CD4-positive, alpha-beta T cell (primary cell): ENCODE results near the gene CCDC182. TPM values are rescaled to one million over a fixed set of nuclear protein-coding genes. Genes with fewer than 3 reads are reported as not detected.

Experiments
- ATAC-seq: fragments of 200-7000 bp; cut with Tn5 transposase; one replicate; pipeline ENCODE4 v1.10.0; 2022; ENCODE audit warnings: mild to moderate bottlenecking; ENCODE audit not compliant: poor library complexity
- CTCF ChIA-PET: fragments of 350-600 bp; sonication (Branson Sonifier 250); formaldehyde crosslinking; loops from one replicate; lab custom pipeline; 2021; ENCODE audit warnings: antibody characterized with exemption, inconsistent platforms; lab: Charles Lee
- POLR2A ChIA-PET: fragments of 350-600 bp; sonication (Branson Sonifier 250); formaldehyde crosslinking; loops from one replicate; lab custom pipeline; 2021; ENCODE audit warnings: antibody characterized with exemption, inconsistent platforms; lab: Charles Lee
- DNase-seq, 14 experiments: peaks; one replicate each; pipeline ENCODE4 v3.0.0-alpha.2; 2013 to 2020; ENCODE audit warnings: mixed read lengths in 2 of 14
- H3K27ac ChIP-seq, 2 donors: one replicate each; pipeline versions ENCODE4 v1.5.1 to v1.7.0; 2013; ENCODE audit warnings: low read length in 2 of 2, low read depth in 1 of 2, mild to moderate bottlenecking in 1 of 2
- H3K27me3 ChIP-seq, 2 experiments: 1 replicate in 1 of 2; 2 replicates in 1 of 2; pipeline versions ENCODE4 v1.6.1 to v1.7.0; 2013; ENCODE audit warnings: low read length in 2 of 2, control low read depth in 1 of 2, mild to moderate bottlenecking in 1 of 2, moderate library complexity in 1 of 2; ENCODE audit not compliant: insufficient read depth in 2 of 2, control insufficient read depth in 1 of 2
- H3K36me3 ChIP-seq: one replicate; pipeline ENCODE4 v1.6.1; 2013; ENCODE audit warnings: low read length, control low read depth; ENCODE audit not compliant: insufficient read depth
- H3K4me1 ChIP-seq: one replicate; pipeline ENCODE4 v1.6.1; 2013; ENCODE audit warnings: low read length, control low read depth; ENCODE audit not compliant: insufficient read depth
- H3K4me3 ChIP-seq: one replicate; pipeline ENCODE4 v1.5.1; 2013; ENCODE audit warnings: mild to moderate bottlenecking, low read length, moderate library complexity
- H3K9me3 ChIP-seq, 2 experiments: 1 replicate in 1 of 2; 2 replicates in 1 of 2; pipeline versions ENCODE4 v1.6.1 to v1.7.0; 2013; ENCODE audit warnings: low read length in 2 of 2, mild to moderate bottlenecking in 2 of 2, control low read depth in 1 of 2, moderate library complexity in 1 of 2; ENCODE audit not compliant: control insufficient read depth in 1 of 2, insufficient read depth in 1 of 2
- H3K27ac Mint-ChIP-seq: one replicate; pipeline ENCODE4 v1.8.0; 2020; ENCODE audit warnings: mixed read lengths
- H3K27me3 Mint-ChIP-seq: one replicate; pipeline ENCODE4 v1.8.0; 2021; ENCODE audit warnings: mixed read lengths
- H3K36me3 Mint-ChIP-seq: one replicate; pipeline ENCODE4 v1.8.0; 2021; ENCODE audit warnings: low read depth, mixed read lengths
- H3K4me1 Mint-ChIP-seq: one replicate; pipeline ENCODE4 v1.8.0; 2021; ENCODE audit warnings: low read depth, mixed read lengths
- H3K4me3 Mint-ChIP-seq: one replicate; pipeline ENCODE4 v1.8.0; 2020; ENCODE audit warnings: mild to moderate bottlenecking, mixed read lengths
- H3K9me3 Mint-ChIP-seq: one replicate; pipeline ENCODE4 v1.8.0; 2020; ENCODE audit warnings: mixed read lengths
- intact Hi-C, 2 experiments: fragments of 100-400 bp; cut with DNase I in 1 of 2; cut with micrococcal nuclease in 1 of 2; formaldehyde crosslinking; loops; one replicate each; pipeline versions ENCODE4 v1.15.1 to v1.9.0; 2023 to 2025; cut with DNase I, micrococcal nuclease
- total RNA-seq, 174 experiments: library from RNA in 2 of 174; stranded (reverse) in 2 of 174; gene quantifications; one replicate each; pipeline ENCODE4 v1.2.3 and lab custom pipeline; 2021 to 2026
- TF ChIP-seq, protein P1 (sequence below): fragments of 200-600 bp; IDR thresholded peaks from one replicate; pipeline ENCODE4 v1.8.0; 2022; ENCODE audit warnings: antibody characterized with exemption, mild to moderate bottlenecking

Gene CCDC182
- total RNA-seq, 2 experiments from 2014 or later: not detected

DNA sequence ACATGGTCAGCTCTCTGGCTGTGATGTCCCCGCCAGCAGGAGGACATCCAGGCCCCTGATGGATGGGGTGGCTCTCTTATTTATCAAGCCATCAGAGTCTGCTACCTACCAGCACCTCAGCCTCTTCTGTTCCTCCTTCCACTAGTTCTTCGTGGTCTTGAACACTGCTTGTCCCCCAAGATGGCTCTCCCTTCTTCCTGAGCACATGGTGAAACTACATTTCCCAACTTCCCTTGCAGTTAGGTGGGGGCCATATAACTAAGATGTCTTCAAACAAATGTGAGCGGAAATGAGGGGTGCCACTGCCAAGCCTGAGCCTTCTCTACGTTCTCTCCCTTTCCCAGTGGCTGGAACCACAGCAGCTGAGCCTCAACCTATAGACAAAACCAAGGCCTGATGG is 29.8 kb upstream of the CCDC182 start:
- H3K27ac ChIP-seq: no peak overlapping the region
- intact Hi-C loops: no loop called here
- no peaks in the 10 kb centered on the region for H3K36me3 Mint-ChIP-seq
- peaks cover 75% of the 10 kb centered on the region for H3K27me3 Mint-ChIP-seq
- CTCF ChIA-PET: no interaction called here
- DNase-seq (no peak), ATAC-seq (no peak)
- H3K4me3 Mint-ChIP-seq: no peak overlapping the region
- H3K9me3 Mint-ChIP-seq: no peaks in the 10 kb centered on the region
- H3K27ac Mint-ChIP-seq: no peak overlapping the region
- H3K4me1 ChIP-seq: no peaks in the 10 kb centered on the region
- H3K4me1 Mint-ChIP-seq: no peaks in the 10 kb centered on the region
- TF ChIP-seq, protein P1, sequence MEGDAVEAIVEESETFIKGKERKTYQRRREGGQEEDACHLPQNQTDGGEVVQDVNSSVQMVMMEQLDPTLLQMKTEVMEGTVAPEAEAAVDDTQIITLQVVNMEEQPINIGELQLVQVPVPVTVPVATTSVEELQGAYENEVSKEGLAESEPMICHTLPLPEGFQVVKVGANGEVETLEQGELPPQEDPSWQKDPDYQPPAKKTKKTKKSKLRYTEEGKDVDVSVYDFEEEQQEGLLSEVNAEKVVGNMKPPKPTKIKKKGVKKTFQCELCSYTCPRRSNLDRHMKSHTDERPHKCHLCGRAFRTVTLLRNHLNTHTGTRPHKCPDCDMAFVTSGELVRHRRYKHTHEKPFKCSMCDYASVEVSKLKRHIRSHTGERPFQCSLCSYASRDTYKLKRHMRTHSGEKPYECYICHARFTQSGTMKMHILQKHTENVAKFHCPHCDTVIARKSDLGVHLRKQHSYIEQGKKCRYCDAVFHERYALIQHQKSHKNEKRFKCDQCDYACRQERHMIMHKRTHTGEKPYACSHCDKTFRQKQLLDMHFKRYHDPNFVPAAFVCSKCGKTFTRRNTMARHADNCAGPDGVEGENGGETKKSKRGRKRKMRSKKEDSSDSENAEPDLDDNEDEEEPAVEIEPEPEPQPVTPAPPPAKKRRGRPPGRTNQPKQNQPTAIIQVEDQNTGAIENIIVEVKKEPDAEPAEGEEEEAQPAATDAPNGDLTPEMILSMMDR: no peak
- POLR2A ChIA-PET: no interaction called here
- no peaks in the 10 kb centered on the region for H3K9me3 ChIP-seq
- peaks cover 6 to 11% of the 10 kb centered on the region in 2 experiments for H3K27me3 ChIP-seq
- no peaks in the 10 kb centered on the region for H3K36me3 ChIP-seq
- no peak overlapping the region for H3K4me3 ChIP-seq

DNA sequence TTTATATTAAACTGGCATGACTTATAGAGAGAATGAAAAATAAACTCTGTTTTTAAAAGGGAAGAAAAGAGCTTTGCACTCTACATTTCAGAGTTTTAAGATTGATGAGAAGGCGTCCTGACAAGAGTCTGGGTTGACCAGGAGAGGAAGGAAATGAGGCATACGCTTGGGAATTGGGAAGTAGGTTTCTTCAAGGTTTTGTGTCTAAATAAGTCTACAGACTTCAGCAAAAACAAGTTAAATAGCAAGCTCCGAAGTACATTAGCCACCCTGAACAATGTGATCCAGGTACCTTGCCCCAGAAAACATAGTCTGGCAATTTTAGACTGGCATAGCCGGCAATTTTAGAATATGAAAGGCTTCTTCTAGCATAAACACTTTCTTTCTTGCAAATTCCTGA is 28.5 kb upstream of the CCDC182 start:
- Mint-ChIP-seq H3K9me3 (no peaks in the 10 kb centered on the region), H3K27me3 (peaks cover 84% of the 10 kb centered on the region), H3K4me1 (no peaks in the 10 kb centered on the region), H3K36me3 (no peaks in the 10 kb centered on the region), H3K4me3 (no peak overlapping the region), H3K27ac (no peak overlapping the region)
- intact Hi-C loops: no loop called here
- TF ChIP-seq, protein P1: no peak
- DNase-seq (no peak), ATAC-seq (no peak)
- CTCF ChIA-PET: no interaction called here
- Histone ChIP-seq H3K27me3 (peaks cover 6 to 11% of the 10 kb centered on the region in 2 experiments), H3K9me3 (no peaks in the 10 kb centered on the region), H3K27ac (no peak overlapping the region), H3K4me1 (no peaks in the 10 kb centered on the region), H3K36me3 (no peaks in the 10 kb centered on the region), H3K4me3 (no peak overlapping the region)
- POLR2A ChIA-PET: interaction anchor here (0.9 kb wide), 1 partner anchor 10 kb away, joined by 4 read pairs; no protein-coding TSS in a partner anchor

DNA sequence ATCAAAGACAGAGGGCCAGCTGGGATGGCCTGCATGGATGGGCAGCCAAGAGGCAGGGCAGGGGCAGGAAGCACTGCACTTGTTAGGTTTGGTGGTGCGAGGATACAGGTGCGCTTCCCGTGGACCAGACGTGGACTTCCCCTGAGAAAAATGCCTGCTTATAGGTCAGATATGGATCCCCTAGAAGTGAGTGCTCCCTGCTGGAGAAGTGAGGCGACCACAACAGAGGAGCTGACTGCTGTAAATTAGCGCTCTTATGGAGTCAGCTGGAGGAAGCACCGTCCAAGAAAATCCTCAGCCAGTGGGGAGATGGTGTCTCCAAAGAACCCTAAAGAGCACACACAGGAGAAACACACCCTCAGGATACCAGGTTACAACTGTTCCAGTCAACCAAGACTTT is 27.7 kb upstream of the CCDC182 start:
- no peaks in the 10 kb centered on the region for H3K4me1 Mint-ChIP-seq
- Histone ChIP-seq H3K36me3 (no peaks in the 10 kb centered on the region), H3K27ac (no peak overlapping the region), H3K4me3 (no peak overlapping the region), H3K9me3 (no peaks in the 10 kb centered on the region), H3K4me1 (no peaks in the 10 kb centered on the region), H3K27me3 (peaks cover 8 to 11% of the 10 kb centered on the region in 2 experiments)
- H3K9me3 Mint-ChIP-seq: no peaks in the 10 kb centered on the region
- TF ChIP-seq, protein P1: no peak
- no peaks in the 10 kb centered on the region for H3K36me3 Mint-ChIP-seq
- intact Hi-C loops: no loop called here
- H3K27me3 Mint-ChIP-seq: peaks cover 87% of the 10 kb centered on the region
- H3K27ac Mint-ChIP-seq: no peak overlapping the region
- no peak overlapping the region for H3K4me3 Mint-ChIP-seq
- no peak for DNase-seq
- ChIA-PET POLR2A (interaction anchor here (0.9 kb wide), 1 partner anchor 11 kb away, joined by 4 read pairs; no protein-coding TSS in a partner anchor), CTCF (interaction anchor here (1.6 kb wide), 1 partner anchor 11 kb away, joined by 3 read pairs; no protein-coding TSS in a partner anchor)
- no peak for ATAC-seq
